Pancreas (tissue), 10 donors: Measurements from ENCODE around the gene ARGLU1. TPM values are rescaled to one million over a fixed set of nuclear protein-coding genes. Genes with fewer than 3 reads are reported as not detected.
A peak's percentile ranks its signal among the peaks of the same experiment; 100 is the strongest.

Experiments used
- ATAC-seq, 4 donors: fragments of 200-7000 bp; cut with Tn5 transposase; one replicate each; pipeline versions ENCODE4 v1.8.0 to v1.9.1; 2020; ENCODE audit warnings: mild to moderate bottlenecking in 4 of 4, moderate library complexity in 4 of 4
- DNase-seq, 6 donors: peaks; one replicate each; pipeline ENCODE4 v3.0.0-alpha.2; 2020
- FAIRE-seq: peaks from 2 replicates; lab custom pipeline; 2012; peaks lifted over from hg19 to GRCh38; lab: Jason Lieb, UNC
- H3K27ac ChIP-seq, 4 donors: fragments of 200-600 bp; sonication (generic); 1 replicate in 3 of 4; 2 replicates in 1 of 4; pipeline versions ENCODE4 v1.5.0 to v1.8.0; 2020
- H3K27me3 ChIP-seq, 4 donors: fragments of 200-600 bp; one replicate each; pipeline ENCODE4 v1.8.0; 2021
- H3K36me3 ChIP-seq, 3 donors: fragments of 200-600 bp; sonication (generic) in 1 of 3; one replicate each; pipeline versions ENCODE4 v1.5.0 to v1.8.0; 2020 to 2021
- H3K4me1 ChIP-seq, 3 donors: fragments of 200-600 bp; one replicate each; pipeline ENCODE4 v1.8.0; 2021
- H3K4me3 ChIP-seq, 4 donors: fragments of 200-600 bp; sonication (generic) in 2 of 4; one replicate each; pipeline versions ENCODE4 v1.5.0 to v1.8.0; 2020 to 2021
- H3K9me3 ChIP-seq, 4 donors: fragments of 200-600 bp; one replicate each; pipeline ENCODE4 v1.8.0; 2021
- WGBS, 2 donors: extraction: QIAGEN DNeasy Blood & Tissue Kit; methylation state at CpG; one replicate each; pipeline ENCODE4 v1.1.7; 2013; 5-methylcytosine and 5-hydroxymethylcytosine counted together
- intact Hi-C, 3 donors: fragments of 100-400 bp; cut with DNase I; formaldehyde crosslinking; loops; one replicate each; pipeline versions ENCODE4 v1.11.1 to v1.14.2; 2022
- polyA plus RNA-seq, 2 donors: library from polyadenylated mRNA; stranded (reverse); fragments of 200-250 nt; gene quantifications; one replicate each; pipeline ENCODE4 v1.2.3, GENCODE V29; 2013
- total RNA-seq, 6 donors: library from RNA; stranded (reverse); fragmentation: NEBNext Ultra II Directional in 4 of 6; extraction: Animal tissue kit (Norgen Biotek cat#: 25700) in 4 of 6; gene quantifications; one replicate each; pipeline versions ENCODE4 v1.2.1 to v1.2.4, GENCODE V29; 2021 to 2023
- TF ChIP-seq, protein P1 (sequence below), 4 donors: fragments of 200-600 bp; sonication (generic) in 3 of 4; IDR thresholded peaks; one replicate each; pipeline versions ENCODE4 v1.5.0 to v1.8.0; 2021; ENCODE audit warnings: antibody characterized with exemption in 4 of 4
- donor health status: healthy with polysubstance abuse.
- donor health status: DM: no; HTN: no; CAD: no; lungs with moderate emphysema.
- donor health status: DM: no; HTN: no; CAD: no.
- donor health status: control.
- donor health status: control.
- donor health status: Bipolar disorder and iron deficiency.
- donor health status: DM: yes; HTN: yes; CAD: no.
- donor health status: DM: no; HTN: no; CAD: no.
- donor health status: DM: no; HTN: no; CAD: no.
- donor health status: DM: yes; HTN: yes; CAD: no.

Gene ARGLU1
- total and polyA plus RNA-seq, 8 donors: 15.9 to 96.1 (median 27.7) TPM

DNA sequence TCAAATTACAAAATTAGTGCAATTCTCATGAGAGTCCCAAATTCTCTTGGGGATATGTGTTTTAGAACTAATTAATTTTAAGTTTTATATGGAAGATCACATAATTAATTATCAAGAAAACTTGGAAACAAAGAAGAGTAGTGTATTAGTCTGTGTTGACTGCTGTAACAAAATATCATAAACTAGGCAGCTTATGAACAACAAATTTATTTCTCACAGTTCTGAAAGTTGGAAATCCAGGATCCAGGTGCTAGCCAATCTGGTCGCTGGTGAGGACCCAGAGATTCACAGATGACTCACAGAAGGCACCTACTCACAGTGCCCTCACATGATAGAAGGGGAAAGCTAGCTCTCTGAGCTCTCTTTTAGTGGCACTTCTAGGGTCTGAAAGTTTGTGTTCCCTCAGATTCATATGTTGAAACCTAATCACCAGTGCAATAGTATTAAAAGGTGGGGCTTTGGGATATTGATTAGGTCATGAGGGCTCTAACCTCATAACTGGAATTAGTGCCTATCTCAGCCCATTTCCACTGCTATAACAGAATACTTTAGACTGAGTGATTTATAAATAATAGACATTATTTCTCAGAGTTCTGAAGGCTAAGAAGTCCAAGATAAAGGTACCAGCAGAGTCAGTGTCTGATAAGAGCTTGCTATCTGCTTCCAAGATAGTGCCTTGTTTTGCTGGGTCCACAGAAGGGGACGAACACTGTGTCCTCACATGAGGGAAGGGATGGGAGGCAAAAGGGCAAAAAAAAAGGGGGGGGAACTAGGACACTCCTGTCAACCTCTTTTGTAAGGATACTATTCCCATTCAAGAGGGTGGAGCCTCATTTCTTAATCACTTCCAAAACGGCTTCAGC lies 1.5 kb upstream of the ARGLU1 start:
- no peaks in the 10 kb centered on the region for H3K27me3 ChIP-seq
- no peak for FAIRE-seq
- 54 to 74% methylated on average over 3 of the region's 3 CpGs for WGBS, 2 donors
- no peaks in the 10 kb centered on the region for H3K36me3 ChIP-seq
- TF ChIP-seq, protein P1, sequence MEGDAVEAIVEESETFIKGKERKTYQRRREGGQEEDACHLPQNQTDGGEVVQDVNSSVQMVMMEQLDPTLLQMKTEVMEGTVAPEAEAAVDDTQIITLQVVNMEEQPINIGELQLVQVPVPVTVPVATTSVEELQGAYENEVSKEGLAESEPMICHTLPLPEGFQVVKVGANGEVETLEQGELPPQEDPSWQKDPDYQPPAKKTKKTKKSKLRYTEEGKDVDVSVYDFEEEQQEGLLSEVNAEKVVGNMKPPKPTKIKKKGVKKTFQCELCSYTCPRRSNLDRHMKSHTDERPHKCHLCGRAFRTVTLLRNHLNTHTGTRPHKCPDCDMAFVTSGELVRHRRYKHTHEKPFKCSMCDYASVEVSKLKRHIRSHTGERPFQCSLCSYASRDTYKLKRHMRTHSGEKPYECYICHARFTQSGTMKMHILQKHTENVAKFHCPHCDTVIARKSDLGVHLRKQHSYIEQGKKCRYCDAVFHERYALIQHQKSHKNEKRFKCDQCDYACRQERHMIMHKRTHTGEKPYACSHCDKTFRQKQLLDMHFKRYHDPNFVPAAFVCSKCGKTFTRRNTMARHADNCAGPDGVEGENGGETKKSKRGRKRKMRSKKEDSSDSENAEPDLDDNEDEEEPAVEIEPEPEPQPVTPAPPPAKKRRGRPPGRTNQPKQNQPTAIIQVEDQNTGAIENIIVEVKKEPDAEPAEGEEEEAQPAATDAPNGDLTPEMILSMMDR (IDR thresholded peaks at IDR 0.05): no peak
- H3K27ac ChIP-seq: peak overlapping the region in 2 of 4 donors; percentile 1 to 64
- intact Hi-C loops: no loop called here
- ATAC-seq: no peak
- H3K4me1 ChIP-seq: peaks cover 12 to 26% (median 18%) of the 10 kb centered on the region in 3 donors
- no peaks in the 10 kb centered on the region for H3K9me3 ChIP-seq
- H3K4me3 ChIP-seq: no peak overlapping the region
- DNase-seq: no peak

DNA sequence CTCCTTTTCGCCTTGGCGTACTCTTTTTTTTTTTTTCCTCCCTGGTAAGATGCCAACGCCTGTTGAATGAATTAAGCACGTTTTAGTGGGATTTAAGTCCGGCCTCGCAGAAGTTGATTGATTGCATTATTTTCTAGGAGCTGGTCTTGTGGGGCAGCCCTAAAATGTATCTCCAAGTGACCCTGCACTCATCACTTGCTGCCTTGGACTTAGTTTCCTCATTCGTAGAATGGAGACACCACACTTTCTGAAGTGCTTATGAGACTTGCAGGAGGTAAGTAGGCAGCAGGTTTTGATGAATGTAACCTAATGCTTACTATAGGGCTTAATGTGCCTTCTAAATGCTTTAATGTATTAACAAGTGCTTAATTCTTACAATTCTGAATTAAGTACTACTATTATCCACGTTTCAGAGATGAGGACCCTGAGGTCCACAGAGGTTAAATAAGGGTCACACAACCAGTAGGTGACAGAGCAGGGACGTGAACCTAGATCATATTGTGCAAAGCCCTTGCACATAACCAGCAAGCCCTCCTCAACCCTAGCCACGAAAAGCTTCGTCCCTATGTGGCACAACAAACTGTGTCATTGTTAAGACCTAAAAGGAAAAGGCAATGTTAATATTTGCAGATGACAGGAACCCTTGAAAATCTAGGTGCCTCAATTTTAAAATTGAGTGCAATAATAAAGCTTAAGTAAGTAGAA lies 514 bp upstream of the ARGLU1 start:
- no peaks in the 10 kb centered on the region for H3K27me3 ChIP-seq
- peaks cover 12 to 34% (median 18%) of the 10 kb centered on the region in 3 donors for H3K4me1 ChIP-seq
- peak overlapping the region in 2 of 4 donors; percentile 93 for H3K27ac ChIP-seq
- H3K36me3 ChIP-seq: no peaks in the 10 kb centered on the region
- intact Hi-C loops: no loop called here
- WGBS, 2 donors: 20 to 27% methylated on average over 11 of the region's 11 CpGs
- no peak for DNase-seq
- H3K9me3 ChIP-seq: no peaks in the 10 kb centered on the region
- TF ChIP-seq, protein P1 (IDR thresholded peaks at IDR 0.05): no peak
- H3K4me3 ChIP-seq: peak overlapping the region in 3 of 4 donors; percentile 75 to 95 (median 92)
- FAIRE-seq: no peak
- no peak for ATAC-seq

DNA sequence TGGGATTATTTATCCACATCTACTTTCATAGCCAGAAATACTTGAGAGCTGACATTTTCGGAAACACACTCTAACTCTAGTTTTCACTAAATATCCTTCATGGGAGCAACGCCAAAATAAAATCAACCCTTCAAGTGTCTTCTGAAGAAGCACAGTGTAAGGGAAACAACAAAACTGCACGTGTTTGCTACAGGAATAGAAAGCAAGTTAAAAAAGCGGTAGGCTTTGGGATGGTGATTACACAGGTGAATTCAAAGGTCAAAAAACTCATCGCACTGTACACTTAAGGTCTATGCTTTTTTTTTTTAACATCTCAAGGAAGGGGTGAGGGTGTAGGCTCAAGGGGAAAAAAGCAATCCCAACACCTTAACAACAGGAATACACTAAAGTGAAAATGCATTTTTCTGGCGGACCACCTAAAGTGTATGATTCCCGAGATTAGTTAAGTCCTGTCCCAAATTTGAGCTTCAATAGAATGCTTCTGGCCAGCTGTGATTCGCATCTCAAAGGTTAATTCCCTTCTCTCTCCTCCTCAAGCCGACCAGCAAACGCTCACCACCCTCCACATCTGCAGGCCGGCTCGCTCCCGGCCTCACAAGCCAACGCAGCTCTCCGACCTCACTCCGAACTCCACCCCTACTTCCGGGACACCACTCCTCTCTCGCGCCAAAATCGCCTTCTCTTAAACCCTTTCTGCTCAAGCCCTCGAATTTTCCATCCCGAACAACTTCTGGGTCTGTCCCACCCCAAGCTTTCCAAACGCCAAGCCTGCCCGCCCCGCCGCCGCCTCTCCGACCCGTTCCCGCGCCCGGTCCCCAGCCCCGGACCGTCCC lies 1.1 kb downstream of the ARGLU1 start:
- peak in 4 of 6 donors; percentile 43 to 59 (median 52) for DNase-seq
- H3K4me1 ChIP-seq: peaks cover 12 to 40% (median 18%) of the 10 kb centered on the region in 3 donors
- peak overlapping the region; percentile 75 to 96 (median 94) for H3K4me3 ChIP-seq
- WGBS, 2 donors: 1% methylated on average over 28 to 34 of the region's 34 CpGs
- H3K36me3 ChIP-seq: no peaks in the 10 kb centered on the region
- no peaks in the 10 kb centered on the region for H3K9me3 ChIP-seq
- TF ChIP-seq, protein P1 (IDR thresholded peaks at IDR 0.05): no peak
- ATAC-seq: peak; percentile 49 to 70 (median 59)
- intact Hi-C loops: no loop called here
- H3K27me3 ChIP-seq: no peaks in the 10 kb centered on the region
- H3K27ac ChIP-seq: peak overlapping the region; percentile 86 to 93 (median 90)
- FAIRE-seq: no peak

DNA sequence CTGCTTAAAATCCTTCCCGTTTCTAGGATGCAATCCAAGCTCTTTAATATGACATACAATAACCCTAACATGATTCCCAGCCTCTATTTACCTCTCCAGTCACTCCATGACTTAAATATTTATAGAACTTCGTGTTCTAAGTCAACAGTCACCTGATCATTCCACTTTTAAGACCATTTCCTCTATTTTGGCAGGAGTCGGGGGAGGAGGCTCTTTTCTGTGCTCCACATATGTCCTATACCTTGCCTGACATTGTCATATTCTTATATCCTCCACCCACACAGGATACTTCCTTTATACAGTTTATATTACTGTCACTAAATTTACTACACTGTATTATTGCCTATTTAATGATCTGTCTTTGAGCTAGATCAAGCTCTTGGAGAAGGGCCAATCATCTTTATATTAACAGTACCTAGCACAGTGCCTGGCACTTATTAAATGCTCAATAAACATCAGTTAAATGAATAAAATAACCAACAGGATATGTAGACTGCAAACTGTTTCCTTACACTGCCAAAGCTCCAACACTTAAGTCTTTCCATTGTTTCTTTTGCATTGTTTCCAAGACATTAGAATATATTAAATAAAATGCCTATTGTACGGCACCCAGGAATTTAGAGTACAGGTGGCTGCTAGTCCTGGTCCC lies 2.7 kb downstream of the ARGLU1 start:
- DNase-seq (no peak), ATAC-seq (no peak), FAIRE-seq (no peak)
- H3K4me1 ChIP-seq: peaks cover 12 to 48% (median 18%) of the 10 kb centered on the region in 3 donors
- no peaks in the 10 kb centered on the region for H3K27me3 ChIP-seq
- no peaks in the 10 kb centered on the region for H3K9me3 ChIP-seq
- H3K36me3 ChIP-seq: no peaks in the 10 kb centered on the region
- peak overlapping the region in 1 of 4 donors; percentile 92 for H3K4me3 ChIP-seq
- TF ChIP-seq, protein P1 (IDR thresholded peaks at IDR 0.05): no peak
- intact Hi-C loops: no loop called here
- no peak overlapping the region for H3K27ac ChIP-seq
- WGBS, 2 donors: 43 to 49% methylated on average over 4 of the region's 4 CpGs
